GM18873 (cell line): Measurements from ENCODE around the gene NELL2.
"Not testable (repeated sequence)": the region's sequence is repeated elsewhere in the genome, so short reads cannot be mapped to it uniquely, and the experiment has no call there.

Experiments used
- ATAC-seq: cut with Tn5 transposase; IDR thresholded peaks from one replicate; pipeline ENCODE4 v1.9.1; 2021; ENCODE audit warnings: mild to moderate bottlenecking, moderate library complexity, moderate number of reproducible peaks; ENCODE audit not compliant: unreplicated experiment, low FRiP score

NELL2 gene

DNA sequence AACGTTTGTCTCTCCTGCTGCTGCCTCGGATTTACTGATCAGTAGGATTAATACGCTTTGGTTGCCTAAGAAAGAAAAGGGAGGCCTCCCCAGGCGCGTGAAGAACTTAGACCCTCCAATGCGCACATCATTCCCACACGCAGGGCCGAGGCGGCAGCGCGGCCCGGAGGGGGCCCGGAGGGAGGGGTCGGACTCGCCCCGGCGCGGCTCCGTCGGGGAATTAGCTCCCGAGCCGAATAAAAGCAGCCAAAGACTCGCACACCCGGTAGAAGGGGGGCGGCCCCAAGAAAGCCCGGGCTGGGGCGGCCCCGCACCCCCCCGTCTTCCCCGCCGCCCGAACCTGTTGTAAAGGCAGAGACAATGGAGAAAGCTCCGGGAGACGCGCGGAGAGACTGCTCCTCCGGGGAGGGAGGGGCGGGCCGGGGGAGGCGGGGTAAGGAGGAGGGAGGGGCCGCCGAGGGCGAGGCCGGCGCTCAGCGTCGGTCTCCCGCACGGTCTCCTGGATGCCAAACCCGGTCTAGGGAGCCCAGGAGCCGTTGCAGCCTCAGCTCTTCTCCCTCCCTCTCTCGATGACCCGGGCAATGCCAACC, at the start of gene NELL2:
NELL2 (minus strand) TSS at position 362 of the 590 bp plus-strand sequence. CDS start 446 bp downstream, outside the sequence.
- no peak for ATAC-seq

DNA sequence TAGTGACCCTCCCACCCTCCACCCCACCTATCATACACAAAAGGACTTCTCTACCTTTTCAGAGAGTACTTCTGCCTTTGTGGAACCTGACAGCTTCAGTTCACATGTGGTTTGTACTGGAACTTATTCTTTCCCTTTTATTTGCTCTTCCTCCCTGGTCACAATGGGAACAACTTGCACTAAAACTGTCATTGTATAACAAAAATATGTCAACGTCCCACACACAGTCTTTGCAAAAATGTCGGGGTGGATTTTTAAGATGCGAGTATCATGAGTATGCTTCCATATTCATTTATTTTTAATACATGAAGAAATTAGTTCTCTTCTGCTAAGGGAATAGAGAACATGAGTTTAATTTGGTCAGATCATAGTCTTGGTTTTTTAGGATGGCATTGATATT, 45.6 kb upstream of the NELL2 start:
- no peak for ATAC-seq

DNA sequence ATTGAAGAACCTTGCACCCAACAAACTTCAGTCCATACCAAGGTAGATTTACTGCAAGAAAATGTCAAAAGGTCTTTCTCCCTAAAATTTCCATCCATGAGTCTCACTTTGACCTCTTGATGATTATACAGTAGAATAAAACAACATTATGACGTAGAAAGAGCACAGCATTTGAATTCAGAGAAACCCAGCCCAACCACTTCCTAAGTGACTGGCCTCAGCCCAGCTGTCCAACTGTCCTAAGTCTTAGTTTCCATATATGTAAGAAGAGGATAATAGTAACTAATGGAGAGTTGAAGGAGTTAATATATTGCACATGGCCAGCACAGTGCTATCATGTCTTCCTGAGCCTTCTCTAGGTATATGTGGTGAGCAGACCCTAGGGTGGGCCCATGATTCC, 41.0 kb upstream of the NELL2 start:
- no peak for ATAC-seq

DNA sequence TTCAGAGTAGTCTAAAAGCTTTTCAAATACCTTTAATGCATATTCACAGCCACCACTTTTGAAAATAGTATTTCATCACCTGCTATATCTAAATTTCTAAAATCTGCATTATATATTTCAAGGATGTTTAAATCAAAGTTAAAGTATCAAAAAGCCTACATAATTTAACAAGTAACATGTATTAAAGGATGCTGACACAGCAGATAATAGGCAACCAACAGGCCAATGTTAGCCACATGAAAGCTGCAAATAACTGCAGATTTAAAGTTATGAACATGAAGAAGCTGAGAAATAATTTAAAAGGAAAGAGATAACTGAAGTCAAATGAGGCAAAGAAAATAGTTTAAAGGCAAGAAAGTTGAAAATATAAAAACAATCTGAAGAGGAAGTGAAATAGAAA, 39.8 kb upstream of the NELL2 start:
- ATAC-seq: no peak

DNA sequence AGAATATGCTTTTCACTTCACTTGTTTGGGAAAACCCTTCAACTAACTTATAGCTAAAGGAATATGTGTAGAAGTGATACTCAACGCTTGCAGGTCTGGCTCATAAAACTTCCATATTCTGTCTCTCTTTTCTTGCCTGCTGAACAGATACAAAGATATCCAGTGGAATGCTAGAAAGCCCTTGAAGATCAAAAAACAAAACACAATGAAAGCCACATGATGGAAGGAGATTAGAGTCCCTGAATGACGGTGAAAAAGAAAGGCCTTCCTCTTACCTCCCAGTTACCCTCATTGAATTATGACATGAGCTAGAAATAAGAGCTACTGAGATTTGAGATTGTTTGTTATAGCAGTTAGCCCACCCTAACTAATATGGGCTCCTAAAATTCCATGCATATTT, 28.2 kb upstream of the NELL2 start:
- no peak for ATAC-seq

DNA sequence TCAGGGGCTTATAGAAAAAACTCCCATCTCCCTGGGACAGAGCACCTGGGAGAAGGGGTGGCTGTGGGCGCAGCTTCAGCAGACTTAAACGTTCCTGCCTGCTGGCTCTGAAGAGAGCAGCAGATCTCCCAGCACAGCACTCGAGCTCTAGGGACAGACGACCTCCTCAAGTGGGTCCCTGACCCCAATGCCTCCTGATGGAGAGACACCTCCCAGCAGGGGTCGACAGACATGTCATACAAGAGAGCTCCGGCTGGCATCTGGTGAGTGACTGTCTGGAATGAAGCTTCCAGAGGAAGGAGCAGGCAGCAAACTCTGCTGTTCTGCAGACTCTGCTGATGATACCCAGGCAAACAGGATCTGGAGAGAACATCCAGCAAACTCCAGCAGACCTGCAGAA, 22.0 kb upstream of the NELL2 start:
- ATAC-seq: not testable (repeated sequence)

DNA sequence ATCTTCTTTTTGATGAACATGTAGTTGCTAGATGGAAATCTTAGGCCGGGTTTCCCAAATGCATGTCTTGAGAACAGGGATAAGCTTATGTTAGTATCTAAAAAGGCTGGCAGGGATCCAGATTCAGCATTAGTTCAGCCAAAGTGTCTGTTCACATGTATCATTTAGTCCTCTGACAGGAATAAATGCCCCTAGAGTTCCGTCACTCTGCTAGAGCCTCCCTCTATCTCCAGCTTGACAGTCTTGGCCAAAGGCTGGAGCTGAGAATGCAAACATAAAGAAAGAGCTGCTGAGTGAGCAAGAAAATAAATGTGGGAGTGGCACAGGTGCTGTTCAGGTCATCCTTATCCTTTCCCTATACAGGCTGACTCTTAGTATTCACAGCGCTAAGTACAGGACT, 13.8 kb upstream of the NELL2 start:
- ATAC-seq: no peak

DNA sequence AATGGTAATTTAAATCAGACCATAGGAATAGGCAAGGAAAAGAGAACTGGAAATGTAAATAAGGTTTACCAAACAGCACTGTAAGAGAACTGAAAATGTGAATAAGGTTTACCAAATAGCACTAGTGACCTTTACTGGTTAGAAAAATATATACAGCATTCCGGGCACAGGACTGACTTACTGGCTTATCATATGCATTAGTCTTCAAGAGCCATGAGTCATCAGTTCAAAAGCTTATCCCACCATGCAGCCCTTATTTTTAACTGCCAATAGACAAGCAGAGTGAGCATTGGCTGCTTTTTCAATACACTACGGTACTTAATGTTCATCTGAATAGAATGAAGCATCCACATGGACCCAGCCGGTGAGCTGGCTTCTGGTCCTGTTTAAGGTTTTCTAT, 13.0 kb upstream of the NELL2 start:
- ATAC-seq: no peak

DNA sequence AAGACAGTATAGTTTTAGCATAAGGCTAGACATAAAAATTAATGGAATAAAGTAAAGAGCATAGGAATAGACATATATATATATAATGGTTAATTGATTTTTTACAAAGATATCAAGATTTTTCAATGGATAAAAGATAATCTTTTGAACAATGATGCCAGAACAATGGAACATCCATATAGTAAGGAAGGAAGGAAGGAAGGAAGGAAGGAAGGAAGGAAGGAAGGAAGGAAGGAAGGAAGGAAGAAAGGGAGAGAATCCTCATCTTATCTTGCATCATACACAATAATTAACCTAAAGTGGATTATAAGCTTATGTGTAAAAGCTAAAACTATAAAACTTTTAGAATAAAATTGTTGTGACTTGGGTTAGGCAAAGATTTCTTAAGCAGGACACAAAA, 9.8 kb upstream of the NELL2 start:
- no peak for ATAC-seq

DNA sequence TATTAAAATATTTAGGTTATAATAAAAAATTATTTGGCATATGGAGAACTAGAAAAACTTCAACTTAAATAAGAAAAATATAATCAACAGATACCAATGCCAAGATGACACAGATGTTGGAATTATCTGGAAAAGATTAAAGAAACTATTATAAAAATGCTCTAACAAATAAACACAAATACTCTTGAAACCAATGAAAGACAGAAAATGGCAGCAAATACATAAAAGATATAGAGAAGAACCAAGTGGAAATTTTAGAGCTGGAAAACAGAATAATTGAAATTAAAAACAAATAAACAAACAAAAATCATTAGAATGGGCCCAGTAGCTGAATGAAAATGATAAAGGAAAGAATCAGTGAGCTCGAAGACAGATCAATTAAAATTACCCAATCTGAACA, 5.1 kb upstream of the NELL2 start:
- no peak for ATAC-seq

DNA sequence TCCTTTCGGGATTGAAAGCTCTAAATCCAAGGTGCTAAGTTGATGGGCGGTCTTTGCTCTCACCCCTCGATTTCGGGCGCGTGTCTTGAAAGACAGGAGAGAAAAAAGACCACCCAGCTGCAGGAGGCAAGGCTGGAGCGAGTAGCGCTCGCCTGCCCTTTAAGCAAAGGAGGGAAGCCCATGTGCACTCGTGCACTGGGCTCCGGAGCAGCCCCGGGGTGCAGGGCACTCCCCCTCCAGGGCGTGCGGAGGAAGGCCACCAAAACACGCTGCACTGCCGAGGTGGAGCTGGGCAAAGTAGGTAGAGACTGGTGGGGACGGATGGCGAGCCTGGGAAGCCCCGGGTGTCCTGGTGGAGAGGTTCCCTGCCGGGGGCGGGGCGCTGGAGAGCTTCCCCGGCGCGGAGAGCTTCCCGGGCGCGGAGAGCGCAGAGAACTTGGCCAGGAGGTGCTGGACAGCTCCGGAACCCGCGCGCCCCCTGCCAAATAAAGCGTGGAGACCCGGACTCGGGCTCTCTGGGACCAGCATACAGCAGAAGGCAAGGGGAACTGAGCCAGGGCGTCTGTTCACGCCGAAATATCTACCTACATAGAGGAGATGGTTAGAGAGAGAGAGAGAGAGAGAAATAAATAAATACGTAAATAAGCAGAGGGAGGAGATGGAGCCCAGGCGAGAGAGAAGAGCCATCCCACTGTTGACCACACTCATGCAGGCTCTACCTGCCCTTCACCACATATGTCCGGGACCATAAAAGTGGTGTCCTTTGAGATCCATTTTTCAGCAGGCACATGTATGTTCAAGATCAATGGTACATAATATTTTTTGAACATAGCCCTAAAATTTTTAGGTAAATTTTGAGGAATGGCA, 662 bp upstream of the NELL2 start:
- no peak for ATAC-seq

DNA sequence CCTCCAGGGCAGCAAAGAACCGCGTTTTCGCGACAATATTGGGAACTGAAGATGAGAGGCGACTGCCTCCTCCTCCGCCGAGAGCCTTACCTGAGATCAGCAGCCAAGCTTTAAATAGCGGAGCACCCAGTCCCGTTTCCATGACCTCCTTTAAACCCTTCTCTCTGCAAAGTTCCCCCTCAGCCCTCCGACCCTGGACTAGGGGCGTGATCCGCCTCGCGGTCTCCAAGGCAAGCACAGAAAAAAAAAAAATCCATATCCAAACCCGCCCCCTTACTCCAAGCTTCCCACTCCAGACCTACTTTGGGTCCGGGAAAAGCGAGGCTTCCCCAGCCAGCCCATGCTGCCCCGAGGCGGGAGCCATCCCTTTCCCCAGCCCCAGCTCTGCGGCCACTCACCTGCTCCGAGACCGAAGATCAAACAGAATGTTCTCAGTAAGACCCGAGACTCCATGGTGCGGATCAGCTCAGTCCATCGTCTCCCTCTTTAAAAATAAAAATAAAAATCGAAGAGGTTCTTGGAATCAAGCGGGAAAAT, 630 bp downstream of the NELL2 start:
- no peak for ATAC-seq

DNA sequence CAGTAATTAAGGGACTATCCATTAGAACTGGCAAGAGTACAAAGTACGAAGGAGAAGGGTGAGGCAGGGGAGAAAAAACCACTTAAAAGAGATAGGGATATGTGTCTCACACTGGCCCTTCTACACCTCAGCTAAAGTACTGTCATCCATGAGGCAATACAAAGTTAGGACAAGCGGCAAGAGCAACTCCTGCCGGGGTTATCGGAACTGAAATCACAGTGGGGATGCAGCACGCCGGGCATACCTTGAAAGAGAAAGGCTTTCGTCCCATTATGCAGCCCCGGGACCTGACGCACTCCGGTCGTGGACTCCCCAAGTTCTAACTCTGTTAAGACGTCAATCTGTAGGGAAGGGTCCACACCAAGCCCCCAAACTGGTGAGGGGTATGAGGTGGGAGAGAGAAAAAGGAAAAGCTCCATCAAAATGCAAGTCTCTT, 1.1 kb downstream of the NELL2 start:
- ATAC-seq: no peak

DNA sequence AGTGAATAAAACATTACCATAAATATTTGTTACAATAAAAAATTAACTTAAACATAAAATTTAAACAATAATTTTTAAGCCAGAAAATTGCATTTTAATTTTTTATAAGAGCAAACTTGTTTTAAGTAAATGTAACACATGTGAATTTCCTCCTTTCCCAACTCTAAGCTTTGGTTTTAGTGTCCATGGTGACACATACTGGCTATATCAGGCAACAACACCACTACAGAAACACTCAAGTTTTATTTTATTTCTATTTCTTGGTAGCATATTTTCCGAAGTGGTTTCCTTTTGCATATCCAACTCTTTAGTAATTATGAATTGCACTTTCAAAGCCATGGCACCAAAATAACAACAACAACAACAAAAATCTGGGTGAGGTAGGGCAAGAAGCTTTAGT, 2.2 kb downstream of the NELL2 start:
- ATAC-seq: no peak

DNA sequence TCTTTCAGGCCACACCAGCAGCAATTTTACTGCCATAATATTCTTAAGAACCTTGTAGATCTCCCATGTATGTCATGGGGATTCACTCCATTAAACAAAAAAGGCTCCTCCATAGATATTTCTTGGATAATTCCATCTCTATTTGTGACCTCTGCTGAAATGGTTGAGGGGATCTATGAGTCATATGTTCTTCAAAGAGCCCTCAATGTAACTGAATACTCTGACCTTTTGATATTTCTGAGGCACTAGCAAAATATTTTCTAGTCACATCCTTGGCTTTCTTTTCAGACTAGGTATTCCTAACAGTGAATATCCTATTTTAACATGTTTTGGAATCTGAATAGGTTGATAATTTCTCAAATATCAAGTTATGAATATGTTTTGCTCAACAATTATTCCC, 6.6 kb downstream of the NELL2 start:
- no peak for ATAC-seq

DNA sequence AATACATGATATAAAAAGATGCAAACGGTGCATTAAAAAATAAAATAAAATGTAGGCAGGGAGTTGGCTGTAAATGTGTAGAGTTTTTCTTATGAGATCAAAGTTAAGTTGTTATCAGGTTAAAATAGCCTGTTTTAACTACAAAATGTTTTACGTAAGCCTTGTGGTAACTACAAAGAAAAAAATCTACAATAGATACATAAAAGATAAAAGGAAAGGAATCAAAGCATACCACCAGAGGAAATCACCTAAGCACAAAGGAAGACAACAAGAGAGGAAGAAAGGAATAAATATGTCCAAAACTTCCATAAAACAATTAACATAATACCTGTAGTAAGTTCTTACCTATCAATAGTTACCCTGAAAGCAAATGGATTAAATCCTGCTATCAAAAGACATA, 12.2 kb downstream of the NELL2 start:
- ATAC-seq: no peak

DNA sequence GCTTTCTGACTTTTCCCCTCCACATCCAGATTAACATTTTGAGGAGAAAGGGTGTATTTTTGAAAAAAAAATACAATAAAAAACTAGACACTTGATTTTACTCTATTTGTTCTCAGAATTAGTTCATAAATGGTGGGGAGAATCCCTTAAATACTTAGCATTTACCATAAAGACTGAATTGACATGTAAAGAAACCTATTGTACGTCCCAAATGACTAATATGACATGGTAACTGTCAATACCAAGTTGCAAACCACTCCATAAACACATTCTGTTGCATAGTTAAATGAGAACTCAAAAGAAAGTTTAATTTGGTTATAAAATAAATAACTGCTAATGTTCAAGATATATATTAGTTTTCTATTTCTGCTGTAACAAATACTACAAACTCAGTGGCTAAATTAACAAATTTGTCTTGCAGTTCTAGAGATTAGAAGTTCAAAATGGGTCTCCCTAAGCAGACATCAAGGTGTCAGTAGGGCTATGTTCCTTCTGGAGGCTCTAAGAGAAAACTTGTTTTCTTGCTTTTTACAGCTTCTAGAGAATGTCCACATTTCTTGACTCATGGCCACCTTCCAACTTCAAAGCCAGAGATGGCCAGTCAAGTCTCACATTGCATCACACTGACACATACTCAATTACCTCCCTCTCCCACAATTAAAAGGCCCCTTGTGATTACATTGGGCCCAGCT, 16.0 kb downstream of the NELL2 start:
- ATAC-seq: no peak

DNA sequence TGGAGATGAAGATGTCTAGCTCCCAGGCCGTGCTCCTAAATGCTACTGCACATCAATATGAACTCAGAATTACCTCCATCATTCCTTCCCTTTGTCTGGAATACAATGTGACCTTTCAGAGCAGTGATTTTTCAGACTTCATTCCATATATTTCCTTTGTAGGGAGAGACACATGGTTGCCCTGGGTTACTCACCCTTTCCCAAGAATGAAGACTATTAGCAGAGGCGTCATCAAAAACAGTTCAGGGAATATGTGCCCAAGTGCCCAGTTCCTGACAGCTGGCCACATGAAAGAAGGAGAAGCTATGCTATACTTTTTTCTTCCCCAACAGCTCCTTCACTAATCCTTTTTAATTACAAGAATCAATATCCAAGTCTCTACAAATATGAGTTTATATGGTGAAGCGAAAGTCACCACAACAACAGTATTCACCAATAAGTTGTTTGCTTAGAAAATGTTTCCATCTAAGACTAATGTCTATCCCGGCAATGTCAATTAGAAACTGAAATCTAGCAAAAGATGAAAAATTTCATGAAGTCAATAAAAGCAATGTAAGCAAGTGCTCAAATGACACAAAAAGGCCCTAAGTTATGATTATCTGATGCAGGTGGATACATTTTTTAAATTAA, 17.8 kb downstream of the NELL2 start:
- ATAC-seq: no peak

DNA sequence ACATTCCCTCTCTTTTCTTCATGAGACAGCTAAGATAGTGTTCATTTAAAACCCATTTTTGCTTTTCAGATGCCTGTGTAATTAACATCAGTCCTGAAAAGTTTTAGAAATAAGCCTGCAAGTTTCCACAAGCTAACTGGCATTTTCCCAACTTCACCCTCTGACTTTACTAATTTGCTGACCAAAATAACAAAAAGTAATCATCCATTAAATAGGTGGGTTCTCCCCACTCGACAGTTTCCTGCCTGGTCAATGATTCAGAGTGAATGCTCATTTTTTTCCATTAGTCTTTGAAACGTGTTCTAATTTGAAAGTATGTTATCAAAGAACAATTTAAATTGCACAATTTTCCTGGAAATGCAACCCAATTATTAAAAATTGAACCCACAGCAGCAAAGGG, 23.6 kb downstream of the NELL2 start:
- no peak for ATAC-seq

DNA sequence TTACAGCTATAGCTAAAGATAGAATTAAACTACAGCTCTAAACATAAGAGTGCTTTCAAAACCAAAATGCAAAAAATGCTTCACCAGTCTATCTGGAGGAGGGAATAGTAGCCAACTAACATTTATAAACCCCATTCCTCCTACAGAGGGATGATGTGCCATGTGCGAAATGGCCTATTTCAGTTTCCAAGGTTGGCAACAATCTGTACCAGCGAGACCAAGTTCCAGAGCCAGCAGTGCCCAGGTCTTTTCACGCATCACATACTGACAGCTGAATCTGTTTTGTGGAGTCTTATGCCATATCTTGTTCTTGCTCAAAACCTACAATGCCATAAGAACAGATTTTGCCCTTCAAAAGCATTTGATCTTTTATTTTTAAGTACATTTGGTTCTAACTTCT, 24.5 kb downstream of the NELL2 start:
- ATAC-seq: no peak

DNA sequence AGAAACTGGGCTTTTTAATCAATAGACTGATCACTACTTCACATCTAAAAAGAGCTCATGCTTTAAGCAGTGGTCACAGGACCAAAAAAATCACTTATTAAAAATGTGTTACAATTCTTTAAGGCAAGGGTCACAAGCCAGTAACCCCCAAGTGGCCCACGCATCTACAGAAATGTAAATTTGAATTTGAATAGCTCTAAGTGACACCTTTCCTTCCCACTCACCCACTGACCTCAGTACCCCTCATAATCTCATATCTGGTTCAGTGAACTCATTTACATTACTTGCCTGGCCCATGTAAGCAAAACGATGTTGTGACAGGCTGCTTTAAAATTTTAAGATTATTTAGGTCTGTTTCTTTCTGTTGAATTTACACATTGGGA, 27.4 kb downstream of the NELL2 start:
- peak; percentile 34 for ATAC-seq
